Measurements from ENCODE around the gene PPP1R7.

The PPP1R7 gene

DNA sequence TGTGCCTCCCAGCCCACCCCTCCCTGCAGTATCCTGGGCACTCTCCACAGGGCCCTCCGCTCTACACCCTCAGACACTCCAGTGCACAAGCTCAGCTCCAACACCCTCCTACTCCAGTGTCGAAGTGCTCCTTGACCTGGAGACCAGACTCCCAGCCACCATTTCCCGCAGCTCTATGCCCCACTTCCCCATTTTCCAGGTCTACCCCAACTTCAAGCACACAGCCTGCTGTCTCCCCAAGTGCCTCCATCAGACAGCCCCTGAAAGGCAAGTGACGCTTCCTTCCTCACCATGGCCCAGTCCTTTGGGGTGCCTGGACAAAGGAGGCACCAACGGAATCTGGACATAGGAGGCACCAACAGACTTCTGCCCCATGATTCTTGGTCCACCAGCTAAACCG, 8.2 kb upstream of the PPP1R7 start:
- no peak for DNase-seq
- H3K9me3 ChIP-seq: no peaks in the 10 kb centered on the region
- H3K4me3 ChIP-seq: no peak overlapping the region
- H3K4me1 ChIP-seq: no peaks in the 10 kb centered on the region
- TF ChIP-seq CTCF (IDR thresholded peaks at IDR 0.05): no peak
- intact Hi-C loops (cut with DNase I; ENCODE audit: low total_unique reads): no loop called here
- H3K27me3 ChIP-seq: no peaks in the 10 kb centered on the region
- H3K36me3 ChIP-seq: peaks cover 0 to 19% (median 0%) of the 10 kb centered on the region in 3 donors
- no peak overlapping the region for H3K27ac ChIP-seq

GRCh38 chr2:241142593-241142992, 7.7 kb upstream of the PPP1R7 start:
- peak in 1 of 2 donors; percentile 12 for DNase-seq
- no peak for TF ChIP-seq CTCF (IDR thresholded peaks at IDR 0.05)
- H3K4me1 ChIP-seq: no peaks in the 10 kb centered on the region
- no peaks in the 10 kb centered on the region for H3K27me3 ChIP-seq
- H3K4me3 ChIP-seq: no peak overlapping the region
- no peak overlapping the region for H3K27ac ChIP-seq
- H3K36me3 ChIP-seq: peaks cover 0 to 15% (median 0%) of the 10 kb centered on the region in 3 donors
- no peaks in the 10 kb centered on the region for H3K9me3 ChIP-seq
- intact Hi-C loops (cut with DNase I; ENCODE audit: low total_unique reads): no loop called here

- Histone ChIP-seq H3K9me3 (no peaks in the 10 kb centered on the region), H3K4me1 (peaks cover 0 to 18% (median 12%) of the 10 kb centered on the region in 4 donors), H3K27ac (no peak overlapping the region), H3K27me3 (no peaks in the 10 kb centered on the region), H3K36me3 (no peaks in the 10 kb centered on the region), H3K4me3 (no peak overlapping the region)
- intact Hi-C loops (cut with DNase I; ENCODE audit: low total_unique reads): no loop called here
- DNase-seq: no peak
- no peak for TF ChIP-seq CTCF (IDR thresholded peaks at IDR 0.05)
Measured at GRCh38 chr2:241146286-241146685, 4.0 kb upstream of the PPP1R7 start.

DNA sequence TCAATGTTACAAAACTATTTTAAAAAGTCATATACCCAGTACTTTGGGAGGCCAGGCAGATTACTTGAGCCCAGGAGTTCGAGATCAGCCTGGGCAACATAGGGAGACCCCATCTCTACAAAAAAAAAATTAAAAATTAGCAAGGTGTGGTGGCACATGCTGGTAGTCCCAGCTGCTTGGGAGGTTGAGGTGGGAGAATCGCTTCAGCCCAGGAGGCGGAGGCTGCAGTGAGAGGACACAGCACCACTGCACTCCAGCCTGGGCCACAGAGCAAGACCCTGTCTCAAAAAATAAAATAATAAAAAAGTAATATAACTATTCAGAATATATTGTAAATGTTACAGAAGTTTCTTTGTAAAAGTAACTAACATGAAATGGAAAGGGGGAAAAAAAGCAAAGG, 2.9 kb upstream of the PPP1R7 start:
- no peaks in the 10 kb centered on the region for H3K27me3 ChIP-seq
- TF ChIP-seq CTCF (IDR thresholded peaks at IDR 0.05): no peak
- no peak overlapping the region for H3K4me3 ChIP-seq
- intact Hi-C loops (cut with DNase I; ENCODE audit: low total_unique reads): no loop called here
- peaks cover 0 to 26% (median 16%) of the 10 kb centered on the region in 4 donors for H3K4me1 ChIP-seq
- H3K36me3 ChIP-seq: no peaks in the 10 kb centered on the region
- H3K27ac ChIP-seq: no peak overlapping the region
- DNase-seq: no peak
- no peaks in the 10 kb centered on the region for H3K9me3 ChIP-seq

DNA sequence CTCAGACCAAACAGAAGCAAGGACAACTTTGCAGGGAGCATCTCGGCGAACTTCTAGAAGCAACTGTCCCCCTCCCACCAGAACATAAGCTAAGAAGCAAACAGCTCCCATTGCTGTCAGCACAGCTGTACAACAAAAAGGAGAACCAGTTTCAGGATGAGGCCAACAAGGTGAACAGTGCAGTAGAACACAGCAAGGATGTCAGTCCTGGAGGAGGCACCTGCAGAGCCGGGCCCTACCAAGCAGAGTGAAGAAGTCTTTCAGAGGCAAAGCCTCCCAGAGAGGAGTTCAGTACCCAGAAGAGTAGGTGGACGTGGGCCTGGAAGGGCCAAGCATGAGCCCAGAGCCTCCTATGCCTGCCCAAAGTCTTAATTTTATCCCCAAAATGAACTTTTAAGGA, 2.0 kb upstream of the PPP1R7 start:
- Histone ChIP-seq H3K36me3 (peaks cover 0 to 2% (median under 1%) of the 10 kb centered on the region in 3 donors), H3K27me3 (no peaks in the 10 kb centered on the region), H3K27ac (no peak overlapping the region), H3K4me1 (peaks cover 0 to 26% (median 16%) of the 10 kb centered on the region in 4 donors), H3K4me3 (peak overlapping the region; percentile 86 to 97), H3K9me3 (no peaks in the 10 kb centered on the region)
- DNase-seq: no peak
- intact Hi-C loops (cut with DNase I; ENCODE audit: low total_unique reads): no loop called here
- TF ChIP-seq CTCF (IDR thresholded peaks at IDR 0.05): no peak
